Measurements from ENCODE around the gene GDPD5. TPM values are rescaled to one million over a fixed set of nuclear protein-coding genes. Genes with fewer than 3 reads are reported as not detected.

Gene GDPD5
- total and polyA plus RNA-seq, 2 donors (not counting 3 experiments of a cell fraction or from before 2014, with no cell fraction given), result 60.2 to 79.2 TPM

GRCh38 chr11:75567971-75568370, 42.2 kb upstream of the GDPD5 start:
- intact Hi-C loops (cut with micrococcal nuclease) (no loop called here), dilution Hi-C loops (cut with MboI; ENCODE audit: extremely low pct_ligation_motif_present, low sequenced_read_pairs) (no loop called here)
- H3K9me3 ChIP-seq (replicated peaks; ENCODE audit: control insufficient read depth, insufficient read depth, low read length), result no peaks in the 10 kb centered on the region
- no peak overlapping the region for H3K9ac ChIP-seq (replicated peaks; ENCODE audit: extremely low read depth, insufficient read depth, low read length)
- TF ChIP-seq, protein P1, sequence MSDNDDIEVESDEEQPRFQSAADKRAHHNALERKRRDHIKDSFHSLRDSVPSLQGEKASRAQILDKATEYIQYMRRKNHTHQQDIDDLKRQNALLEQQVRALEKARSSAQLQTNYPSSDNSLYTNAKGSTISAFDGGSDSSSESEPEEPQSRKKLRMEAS (IDR thresholded peaks at IDR 0.05; ENCODE audit: insufficient read depth, insufficient read length), result no peak
- no peak for TF ChIP-seq JUN (IDR thresholded peaks at IDR 0.05; ENCODE audit: borderline replicate concordance, insufficient read depth, insufficient read length, low read depth)
- no peak for TF ChIP-seq CTCF (IDR thresholded peaks at IDR 0.05; ENCODE audit: extremely low read depth in 1 of 2, insufficient read depth in 1 of 2, low read depth in 1 of 2, low read length in 2 of 2)
- TF ChIP-seq FOS (IDR thresholded peaks at IDR 0.05; ENCODE audit: borderline replicate concordance, insufficient read depth, low read length), result no peak
- no peak for TF ChIP-seq POLR2AphosphoS5 (IDR thresholded peaks at IDR 0.05; ENCODE audit: insufficient read depth, low read depth, low read length)
- no peak for TF ChIP-seq GATA2 (IDR thresholded peaks at IDR 0.05; ENCODE audit: insufficient read depth, insufficient read length, low read depth, low read length)
- no peak for TF ChIP-seq POLR2A (IDR thresholded peaks at IDR 0.05; ENCODE audit: low read depth, low read length)
- no peak for TF ChIP-seq EZH2 (IDR thresholded peaks at IDR 0.05; ENCODE audit: borderline replicate concordance, low read depth, low read length, severe bottlenecking)
- TF ChIP-seq MYC (IDR thresholded peaks at IDR 0.05; ENCODE audit: low read depth, low read length), result no peak
- H3K27ac ChIP-seq (ENCODE audit: insufficient read depth, low read depth, low read length), result no peak overlapping the region
- BruUV-seq (replicated peaks), result no TSS peak
- H2AFZ ChIP-seq (ENCODE audit: low read depth, low read length), result no peak overlapping the region
- peaks cover 55% of the 10 kb centered on the region for H3K79me2 ChIP-seq (ENCODE audit: control insufficient read depth, insufficient read depth, low read length)
- no peak for FAIRE-seq
- H3K4me3 ChIP-seq (replicated peaks in 1 of 3; ENCODE audit: insufficient read depth in 1 of 3, low read depth in 1 of 3, low read length in 3 of 3), result no peak overlapping the region
- H3K36me3 ChIP-seq (ENCODE audit: control insufficient read depth in 2 of 2, extremely low read depth in 1 of 2, insufficient read depth in 2 of 2, low read length in 2 of 2), result peaks cover 22 to 58% of the 10 kb centered on the region in 2 experiments
- H4K20me1 ChIP-seq (replicated peaks; ENCODE audit: control insufficient read depth, extremely low read depth, insufficient read depth, low read length), result no peaks in the 10 kb centered on the region
- no peak for DNase-seq (ENCODE audit: low read depth, low spot score)
- no peaks in the 10 kb centered on the region for H3K9me1 ChIP-seq (replicated peaks; ENCODE audit: control insufficient read depth, extremely low read depth, insufficient read depth, low read length)
- ChIA-PET CTCF (interaction anchor here (1.5 kb wide), 1 partner anchor 9 kb away, joined by 4 read pairs; no protein-coding TSS in a partner anchor), POLR2A (interaction anchor here (1.4 kb wide), 1 partner anchor 14 kb away, joined by 3 read pairs; no protein-coding TSS in a partner anchor)
- H3K27me3 ChIP-seq (ENCODE audit: control insufficient read depth in 2 of 2, insufficient read depth in 2 of 2, low read length in 2 of 2), result no peaks in the 10 kb centered on the region
- H3K4me1 ChIP-seq (ENCODE audit: control insufficient read depth, extremely low read depth, insufficient read depth, low read length), result peaks cover 32% of the 10 kb centered on the region
- H3K4me2 ChIP-seq (ENCODE audit: insufficient read depth, low read length), result no peak overlapping the region

All from endothelial cell of umbilical vein (primary cell).